Smooth muscle cell (in vitro differentiated cells): ENCODE measurements around the gene AK6. TPM values are rescaled to one million over a fixed set of nuclear protein-coding genes. Genes with fewer than 3 reads are reported as not detected.

Source experiments
- DNase-seq: peaks from one replicate; lab custom pipeline; 2025; ENCODE audit not compliant: unreplicated experiment; lab: John Stamatoyannopoulos, UW
- H2AFZ ChIP-seq: fragments of 200-600 bp; sonication (generic); 2 replicates; pipeline ENCODE4 v1.6.0; 2016; ENCODE audit warnings: antibody characterized with exemption, low read depth, mild to moderate bottlenecking
- H3F3A ChIP-seq: fragments of 200-600 bp; sonication (generic); 2 replicates; pipeline ENCODE4 v1.6.0; 2017; ENCODE audit warnings: antibody characterized with exemption, low read depth
- H3K27ac ChIP-seq: fragments of 200-600 bp; sonication (generic); 2 replicates; pipeline ENCODE4 v1.5.1; 2016; ENCODE audit warnings: low read depth, mild to moderate bottlenecking
- H3K27me3 ChIP-seq: fragments of 200-600 bp; sonication (generic); 2 replicates; pipeline ENCODE4 v1.6.1; 2016; ENCODE audit warnings: low read depth, mild to moderate bottlenecking
- H3K36me3 ChIP-seq: fragments of 200-600 bp; sonication (generic); 2 replicates; pipeline ENCODE4 v1.5.1; 2016; ENCODE audit warnings: low read depth
- H3K4me1 ChIP-seq: fragments of 200-600 bp; sonication (generic); 2 replicates; pipeline ENCODE4 v1.5.1; 2016; ENCODE audit warnings: low read depth
- H3K4me2 ChIP-seq: fragments of 200-600 bp; sonication (generic); 2 replicates; pipeline ENCODE4 v1.6.0; 2016; ENCODE audit warnings: mild to moderate bottlenecking
- H3K4me3 ChIP-seq: fragments of 200-600 bp; sonication (generic); 2 replicates; pipeline ENCODE4 v1.5.1; 2016; ENCODE audit warnings: mild to moderate bottlenecking
- H3K79me2 ChIP-seq: fragments of 200-600 bp; sonication (generic); 2 replicates; pipeline ENCODE4 v1.6.0; 2016; ENCODE audit warnings: low read depth, mild to moderate bottlenecking
- H3K9ac ChIP-seq: fragments of 200-600 bp; sonication (generic); 2 replicates; pipeline ENCODE4 v1.6.0; 2016; ENCODE audit warnings: low read depth
- H3K9me3 ChIP-seq: fragments of 200-600 bp; sonication (generic); replicated peaks from 2 replicates; pipeline ENCODE4 v1.5.1; 2016; ENCODE audit warnings: low read depth
- H4K20me1 ChIP-seq: fragments of 200-600 bp; sonication (generic); 2 replicates; pipeline ENCODE4 v1.6.0; 2016; ENCODE audit warnings: low read depth
- WGBS: methylation state at CpG from one replicate; pipeline ENCODE4 v1.1.7; 2016; ENCODE audit warnings: low lambda C conversion rate; 5-methylcytosine and 5-hydroxymethylcytosine counted together
- polyA plus RNA-seq: library from polyadenylated mRNA; unstranded; fragments of >200 nt; fragmentation: Nextera tagmentation; extraction: Ambion mirVana; gene quantifications from 2 replicates; pipeline ENCODE4 v1.2.1, GENCODE V29; 2016
- total RNA-seq: library from RNA; depleted of rRNA; stranded (reverse); fragments of >200 nt; gene quantifications from 2 replicates; pipeline ENCODE4 v1.2.3, GENCODE V29; 2014
- TF ChIP-seq, protein P1 (sequence below): fragments of 200-600 bp; sonication (generic); IDR thresholded peaks from 2 replicates; pipeline ENCODE4 v1.5.1; 2017; ENCODE audit warnings: borderline replicate concordance, mild to moderate bottlenecking, antibody characterized with exemption; ENCODE audit not compliant: insufficient read depth, poor library complexity, severe bottlenecking

The AK6 gene
- total and polyA plus RNA-seq, 2 experiments from 2014 or later = 48.7 to 95.1 TPM

DNA sequence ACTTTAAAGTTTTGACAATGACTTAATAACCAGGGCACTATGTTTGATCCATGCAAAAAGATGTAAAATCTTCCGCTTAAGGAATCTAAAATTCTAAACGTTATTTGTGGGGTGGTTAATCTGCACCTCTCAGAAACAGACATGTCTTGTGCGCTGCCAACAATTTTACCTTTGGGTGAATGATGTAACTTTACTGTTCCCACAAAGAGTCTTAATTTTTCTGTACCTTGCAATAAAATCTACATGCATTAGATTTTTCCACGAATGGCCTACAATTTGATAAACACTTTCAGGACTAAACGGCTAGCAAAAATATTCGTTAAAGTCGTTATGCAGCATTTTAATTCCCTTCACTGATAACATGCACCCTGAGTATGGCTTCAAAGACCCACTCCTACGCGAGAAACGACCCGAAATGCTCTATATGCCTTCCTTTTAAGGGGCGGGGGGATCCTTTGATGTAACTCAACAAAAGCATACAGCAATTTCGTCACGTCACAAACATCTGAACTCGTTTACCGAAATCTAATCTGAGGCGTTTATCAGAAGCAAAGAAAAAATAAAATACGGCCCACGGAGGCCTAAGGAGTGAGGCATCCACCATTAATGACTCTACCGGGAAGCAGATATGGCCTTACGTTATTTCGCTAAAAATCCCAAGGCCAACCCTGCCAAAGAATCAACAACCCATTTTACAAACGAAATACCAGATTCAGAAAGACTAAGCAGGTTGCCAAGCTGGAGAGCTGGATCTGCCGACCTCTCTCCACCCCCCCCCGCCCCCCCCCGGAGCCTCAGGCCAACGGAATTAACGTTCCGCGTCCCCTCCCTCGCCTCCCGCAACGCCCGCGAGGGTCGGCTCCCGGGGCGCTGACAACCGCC, 621 bp downstream of the AK6 start:
- WGBS = 3% methylated on average over 36 of the region's 39 CpGs
- peaks cover 22% of the 10 kb centered on the region for H3K4me1 ChIP-seq
- peaks cover 81% of the 10 kb centered on the region for H3K79me2 ChIP-seq
- no peak for DNase-seq
- peak overlapping the region; percentile 70 for H3K4me3 ChIP-seq
- H3K27me3 ChIP-seq = no peaks in the 10 kb centered on the region
- peak overlapping the region; percentile 92 for H3K4me2 ChIP-seq
- no peaks in the 10 kb centered on the region for H3K36me3 ChIP-seq
- peaks cover 37% of the 10 kb centered on the region for H4K20me1 ChIP-seq
- peak overlapping the region; percentile 96 for H2AFZ ChIP-seq
- no peaks in the 10 kb centered on the region for H3K9me3 ChIP-seq
- TF ChIP-seq, protein P1, sequence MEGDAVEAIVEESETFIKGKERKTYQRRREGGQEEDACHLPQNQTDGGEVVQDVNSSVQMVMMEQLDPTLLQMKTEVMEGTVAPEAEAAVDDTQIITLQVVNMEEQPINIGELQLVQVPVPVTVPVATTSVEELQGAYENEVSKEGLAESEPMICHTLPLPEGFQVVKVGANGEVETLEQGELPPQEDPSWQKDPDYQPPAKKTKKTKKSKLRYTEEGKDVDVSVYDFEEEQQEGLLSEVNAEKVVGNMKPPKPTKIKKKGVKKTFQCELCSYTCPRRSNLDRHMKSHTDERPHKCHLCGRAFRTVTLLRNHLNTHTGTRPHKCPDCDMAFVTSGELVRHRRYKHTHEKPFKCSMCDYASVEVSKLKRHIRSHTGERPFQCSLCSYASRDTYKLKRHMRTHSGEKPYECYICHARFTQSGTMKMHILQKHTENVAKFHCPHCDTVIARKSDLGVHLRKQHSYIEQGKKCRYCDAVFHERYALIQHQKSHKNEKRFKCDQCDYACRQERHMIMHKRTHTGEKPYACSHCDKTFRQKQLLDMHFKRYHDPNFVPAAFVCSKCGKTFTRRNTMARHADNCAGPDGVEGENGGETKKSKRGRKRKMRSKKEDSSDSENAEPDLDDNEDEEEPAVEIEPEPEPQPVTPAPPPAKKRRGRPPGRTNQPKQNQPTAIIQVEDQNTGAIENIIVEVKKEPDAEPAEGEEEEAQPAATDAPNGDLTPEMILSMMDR = no peak
- peak overlapping the region; percentile 99 for H3K9ac ChIP-seq
- peak overlapping the region; percentile 99 for H3K27ac ChIP-seq
- no peaks in the 10 kb centered on the region for H3F3A ChIP-seq

DNA sequence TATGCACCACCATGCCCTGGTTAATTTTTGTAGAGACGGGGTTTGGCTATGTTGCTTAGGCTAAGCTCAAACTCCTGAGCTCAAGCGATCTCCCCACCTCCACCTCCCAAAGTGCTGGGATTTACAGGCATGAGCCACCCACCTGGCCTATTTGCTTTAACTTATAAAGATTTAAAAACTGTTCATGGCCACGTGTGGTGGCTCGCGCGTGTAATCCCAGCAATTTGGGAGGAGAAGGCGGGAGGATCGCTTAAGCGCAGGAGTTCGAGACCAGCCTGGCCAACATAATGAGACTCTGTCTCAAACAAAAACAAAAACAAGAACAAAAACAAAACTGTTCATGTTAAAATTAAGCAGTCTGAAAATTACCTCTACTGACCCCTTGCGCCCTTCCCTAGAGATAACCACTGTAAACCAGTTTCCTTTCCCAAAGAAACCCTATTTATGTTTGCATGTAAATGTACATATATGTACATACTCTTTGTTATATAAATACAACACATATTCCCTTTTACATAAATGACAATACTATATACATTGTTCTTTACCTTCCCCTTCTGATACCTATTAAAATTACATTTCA, 1.5 kb downstream of the AK6 start:
- Histone ChIP-seq H3K79me2 (peaks cover 89% of the 10 kb centered on the region), H3K9me3 (no peaks in the 10 kb centered on the region), H3K9ac (peak overlapping the region; percentile 99), H4K20me1 (peaks cover 46% of the 10 kb centered on the region), H3K4me2 (peak overlapping the region; percentile 92), H3K4me3 (peak overlapping the region; percentile 70), H3K27me3 (no peaks in the 10 kb centered on the region), H3F3A (no peaks in the 10 kb centered on the region), H3K4me1 (peaks cover 22% of the 10 kb centered on the region), H3K27ac (peak overlapping the region; percentile 99), H3K36me3 (no peaks in the 10 kb centered on the region), H2AFZ (no peak overlapping the region)
- WGBS = 88% methylated on average over 11 of the region's 11 CpGs
- TF ChIP-seq, protein P1 = no peak
- no peak for DNase-seq

DNA sequence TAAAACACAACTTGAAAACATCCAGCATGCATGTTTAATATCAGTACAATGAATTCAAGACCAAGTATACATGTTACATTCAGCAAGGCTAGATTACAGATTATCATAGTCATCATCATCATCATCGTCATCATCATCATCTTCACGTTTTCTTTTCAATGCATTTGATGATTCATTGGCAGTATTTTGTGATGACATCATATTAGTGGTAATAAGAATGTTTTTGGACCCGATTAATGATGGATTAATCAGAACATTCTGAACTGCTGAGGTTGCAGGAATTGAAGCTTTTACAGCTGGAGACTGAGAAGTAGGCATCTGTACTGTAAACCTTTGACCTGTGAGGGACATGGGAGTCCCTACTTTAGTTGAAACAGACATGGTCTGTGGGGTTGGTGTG, 4.5 kb downstream of the AK6 start:
- no peak overlapping the region for H3K27ac ChIP-seq
- H3K9ac ChIP-seq = no peak overlapping the region
- no peak overlapping the region for H3K4me2 ChIP-seq
- no peaks in the 10 kb centered on the region for H3F3A ChIP-seq
- H3K4me3 ChIP-seq = no peak overlapping the region
- peaks cover 11% of the 10 kb centered on the region for H3K4me1 ChIP-seq
- H3K36me3 ChIP-seq = no peaks in the 10 kb centered on the region
- H4K20me1 ChIP-seq = peaks cover 67% of the 10 kb centered on the region
- no peak for DNase-seq
- no peak overlapping the region for H2AFZ ChIP-seq
- TF ChIP-seq, protein P1 = no peak
- WGBS = 92% methylated on average over 3 of the region's 3 CpGs
- no peaks in the 10 kb centered on the region for H3K9me3 ChIP-seq
- H3K79me2 ChIP-seq = peaks cover 84% of the 10 kb centered on the region
- H3K27me3 ChIP-seq = no peaks in the 10 kb centered on the region
